ENCODE results near the gene NAALADL2. TPM values are rescaled to one million over a fixed set of nuclear protein-coding genes. Genes with fewer than 3 reads are reported as not detected.

NAALADL2 gene
- total RNA-seq, 1 donor from 2014 or later: 9.9 TPM

GRCh38 chr3:175240921-175241320, 381.8 kb downstream of the NAALADL2 start:
- Mint-ChIP-seq H3K36me3 (no peaks in the 10 kb centered on the region), H3K27me3 (peaks cover 10% of the 10 kb centered on the region), H3K4me3 (no peak overlapping the region), H3K4me1 (ENCODE audit: unreplicated experiment) (peaks cover 6% of the 10 kb centered on the region), H3K27ac (no peak overlapping the region), H3K9me3 (no peaks in the 10 kb centered on the region)
- no peak for DNase-seq (ENCODE audit: extremely low spot score, unreplicated experiment)
- no peak for TF ChIP-seq CTCF (conservative IDR thresholded peaks at IDR 0.05)

GRCh38 chr3:175242243-175242642, 383.1 kb downstream of the NAALADL2 start:
- no peak for DNase-seq (ENCODE audit: extremely low spot score, unreplicated experiment)
- Mint-ChIP-seq H3K27me3 (peaks cover 12% of the 10 kb centered on the region), H3K4me3 (no peak overlapping the region), H3K27ac (no peak overlapping the region), H3K4me1 (ENCODE audit: unreplicated experiment) (peaks cover 14% of the 10 kb centered on the region), H3K9me3 (no peaks in the 10 kb centered on the region), H3K36me3 (no peaks in the 10 kb centered on the region)
- TF ChIP-seq CTCF (conservative IDR thresholded peaks at IDR 0.05): no peak

- TF ChIP-seq CTCF (conservative IDR thresholded peaks at IDR 0.05): no peak
- Mint-ChIP-seq H3K36me3 (no peaks in the 10 kb centered on the region), H3K27me3 (peaks cover 12% of the 10 kb centered on the region), H3K27ac (no peak overlapping the region), H3K4me1 (ENCODE audit: unreplicated experiment) (peaks cover 10% of the 10 kb centered on the region), H3K4me3 (no peak overlapping the region), H3K9me3 (no peaks in the 10 kb centered on the region)
- no peak for DNase-seq (ENCODE audit: extremely low spot score, unreplicated experiment)
Measured at GRCh38 chr3:175246234-175246633, 387.1 kb downstream of the NAALADL2 start.

- H3K4me3 Mint-ChIP-seq: no peak overlapping the region
- H3K4me1 Mint-ChIP-seq (ENCODE audit: unreplicated experiment): peaks cover 10% of the 10 kb centered on the region
- H3K27ac Mint-ChIP-seq: no peak overlapping the region
- H3K27me3 Mint-ChIP-seq: peaks cover 12% of the 10 kb centered on the region
- no peak for DNase-seq (ENCODE audit: extremely low spot score, unreplicated experiment)
- no peaks in the 10 kb centered on the region for H3K9me3 Mint-ChIP-seq
- no peak for TF ChIP-seq CTCF (conservative IDR thresholded peaks at IDR 0.05)
- no peaks in the 10 kb centered on the region for H3K36me3 Mint-ChIP-seq
Measured at GRCh38 chr3:175246766-175247165, 387.6 kb downstream of the NAALADL2 start.

- no peak overlapping the region for H3K27ac Mint-ChIP-seq
- H3K4me3 Mint-ChIP-seq: no peak overlapping the region
- no peak for DNase-seq (ENCODE audit: extremely low spot score, unreplicated experiment)
- no peak for TF ChIP-seq CTCF (conservative IDR thresholded peaks at IDR 0.05)
- H3K9me3 Mint-ChIP-seq: no peaks in the 10 kb centered on the region
- peaks cover 4% of the 10 kb centered on the region for H3K36me3 Mint-ChIP-seq
- peaks cover 16% of the 10 kb centered on the region for H3K27me3 Mint-ChIP-seq
- peaks cover 10% of the 10 kb centered on the region for H3K4me1 Mint-ChIP-seq (ENCODE audit: unreplicated experiment)
Measured at GRCh38 chr3:175247629-175248028, 388.5 kb downstream of the NAALADL2 start.

- DNase-seq (ENCODE audit: extremely low spot score, unreplicated experiment): no peak
- Mint-ChIP-seq H3K27me3 (peaks cover 16% of the 10 kb centered on the region), H3K9me3 (no peaks in the 10 kb centered on the region), H3K4me3 (no peak overlapping the region), H3K4me1 (ENCODE audit: unreplicated experiment) (peaks cover 10% of the 10 kb centered on the region), H3K36me3 (peaks cover 4% of the 10 kb centered on the region), H3K27ac (no peak overlapping the region)
- TF ChIP-seq CTCF (conservative IDR thresholded peaks at IDR 0.05): no peak
Measured at GRCh38 chr3:175248832-175249231, 389.7 kb downstream of the NAALADL2 start.

Measured in type B pancreatic cell (in vitro differentiated cells).